ENCODE data around the gene CPA5.
"Not testable (repeated sequence)": the region's sequence is repeated elsewhere in the genome, so short reads cannot be mapped to it uniquely, and the experiment has no call there.

Gene CPA5

GRCh38 chr7:130344271-130344866 lies at the start of gene CPA5:
Gene CPA5 (plus strand): TSS chr7:130344816. CDS start chr7:130346486, 1,670 bp downstream.
- no peak for DNase-seq

GRCh38 chr7:130296221-130296951 lies 48.2 kb upstream of the CPA5 start:
- no peak for DNase-seq

GRCh38 chr7:130297628-130298543 lies 46.7 kb upstream of the CPA5 start:
- no peak for DNase-seq

GRCh38 chr7:130298544-130299326 lies 45.9 kb upstream of the CPA5 start:
- no peak for DNase-seq

GRCh38 chr7:130299866-130300265 lies 44.8 kb upstream of the CPA5 start:
- DNase-seq, result no peak

GRCh38 chr7:130301501-130302020 lies 43.1 kb upstream of the CPA5 start:
- no peak for DNase-seq

GRCh38 chr7:130302649-130303048 lies 42.0 kb upstream of the CPA5 start:
- DNase-seq, result no peak

- no peak for DNase-seq
Observed at GRCh38 chr7:130303127-130303526, 41.5 kb upstream of the CPA5 start.

GRCh38 chr7:130303551-130303950 lies 41.1 kb upstream of the CPA5 start:
- no peak for DNase-seq

GRCh38 chr7:130303982-130304381 lies 40.6 kb upstream of the CPA5 start:
- no peak for DNase-seq

GRCh38 chr7:130304878-130305277 lies 39.7 kb upstream of the CPA5 start:
- no peak for DNase-seq

- no peak for DNase-seq
Observed at GRCh38 chr7:130305433-130306042, 39.1 kb upstream of the CPA5 start.

GRCh38 chr7:130309986-130310385 lies 34.6 kb upstream of the CPA5 start:
- no peak for DNase-seq

GRCh38 chr7:130314305-130314704 lies 30.3 kb upstream of the CPA5 start:
- DNase-seq, result no peak

- DNase-seq, result no peak
Observed at GRCh38 chr7:130319541-130319940, 25.1 kb upstream of the CPA5 start.

GRCh38 chr7:130321542-130322229 lies 22.9 kb upstream of the CPA5 start:
- DNase-seq, result not testable (repeated sequence)

GRCh38 chr7:130322615-130323014 lies 22.0 kb upstream of the CPA5 start:
- no peak for DNase-seq

GRCh38 chr7:130324306-130324943 lies 20.2 kb upstream of the CPA5 start:
- DNase-seq, result no peak

GRCh38 chr7:130329681-130330080 lies 14.9 kb upstream of the CPA5 start:
- no peak for DNase-seq

- DNase-seq, result no peak
Observed at GRCh38 chr7:130332259-130333053, 12.2 kb upstream of the CPA5 start.

All from CD4-positive, alpha-beta T cell treated with Interleukin-1 beta for 1 hour (primary cell).